Prostate gland (tissue), 2 donors: ENCODE data around the gene KCNJ11. TPM values are rescaled to one million over a fixed set of nuclear protein-coding genes. Genes with fewer than 3 reads are reported as not detected.

ENCODE experiments used
- DNase-seq: peaks from one replicate; pipeline ENCODE4 v3.0.0-alpha.2; 2019; ENCODE audit warnings: low spot score
- H3K27ac ChIP-seq, 2 donors: fragments of 200-600 bp; sonication (generic); 2 replicates each; pipeline ENCODE4 v1.5.1; 2017 to 2019
- H3K27me3 ChIP-seq: fragments of 200-600 bp; sonication (generic); replicated peaks from 2 replicates; pipeline ENCODE4 v1.5.1; 2019; ENCODE audit not compliant: insufficient read depth
- H3K36me3 ChIP-seq, 2 donors: fragments of 200-600 bp; sonication (generic); 1 replicate in 1 of 2; 2 replicates in 1 of 2; pipeline versions ENCODE4 v1.5.1 to v1.8.1; 2017 to 2019
- H3K4me1 ChIP-seq: fragments of 200-600 bp; sonication (generic); replicated peaks from 2 replicates; pipeline ENCODE4 v1.5.1; 2019
- H3K4me3 ChIP-seq, 2 donors: fragments of 200-600 bp; sonication (generic); 2 replicates each; pipeline ENCODE4 v1.5.1; 2017 to 2019
- H3K9me3 ChIP-seq: fragments of 200-600 bp; sonication (generic); 2 replicates; pipeline ENCODE4 v1.5.1; 2017
- CTCF ChIP-seq, 4 experiments: fragments of 200-600 bp in 2 of 4; fragments of 450-650 bp in 2 of 4; sonication (generic) in 2 of 4; IDR thresholded peaks; 1 replicate in 3 of 4; 2 replicates in 1 of 4; pipeline ENCODE4 v1.5.1; 2016 to 2019; ENCODE audit warnings: antibody characterized with exemption in 4 of 4, mild to moderate bottlenecking in 2 of 4, moderate library complexity in 2 of 4
- POLR2A ChIP-seq: fragments of 450-650 bp; IDR thresholded peaks from one replicate; pipeline ENCODE4 v1.6.1; 2016; ENCODE audit warnings: antibody characterized with exemption, mild to moderate bottlenecking
- POLR2AphosphoS5 ChIP-seq: sonication (generic); formaldehyde crosslinking; IDR thresholded peaks from one replicate; pipeline ENCODE4 v1.6.1; 2017; ENCODE audit warnings: antibody characterized with exemption
- WGBS: methylation state at CpG from one replicate; pipeline ENCODE4 v1.1.5; 2018; 5-methylcytosine and 5-hydroxymethylcytosine counted together
- intact Hi-C: fragments of 100-400 bp; cut with DNase I; formaldehyde crosslinking; loops from one replicate; pipeline ENCODE4 v1.14.2; 2022
- total RNA-seq, 2 donors: library from RNA; depleted of rRNA; stranded (reverse); fragments of >200 nt; gene quantifications; one replicate each; pipeline ENCODE4 v1.1.0, GENCODE V29; 2016

KCNJ11 gene
- total RNA-seq, 2 donors from 2014 or later = 5.5 to 10.3 TPM

- TF ChIP-seq POLR2A (no peak), POLR2AphosphoS5 (no peak), CTCF (IDR thresholded peaks at IDR 0.05) (no peak)
- no peaks in the 10 kb centered on the region for H3K36me3 ChIP-seq
- no peak overlapping the region for H3K4me3 ChIP-seq
- H3K27me3 ChIP-seq = no peaks in the 10 kb centered on the region
- no peak overlapping the region for H3K27ac ChIP-seq
- H3K9me3 ChIP-seq = no peaks in the 10 kb centered on the region
- no peaks in the 10 kb centered on the region for H3K4me1 ChIP-seq
- intact Hi-C loops = no loop called here
- WGBS = 41% methylated on average over 4 of the region's 4 CpGs
- no peak for DNase-seq
Observed at GRCh38 chr11:17421781-17422180, 33.3 kb upstream of the KCNJ11 start.

GRCh38 chr11:17418444-17419081 lies 30.1 kb upstream of the KCNJ11 start:
- H3K4me1 ChIP-seq = peaks cover 5% of the 10 kb centered on the region
- no peaks in the 10 kb centered on the region for H3K9me3 ChIP-seq
- TF ChIP-seq POLR2AphosphoS5 (no peak), CTCF (IDR thresholded peaks at IDR 0.05) (no peak), POLR2A (no peak)
- no peak for DNase-seq
- H3K36me3 ChIP-seq = no peaks in the 10 kb centered on the region
- no peaks in the 10 kb centered on the region for H3K27me3 ChIP-seq
- intact Hi-C loops = no loop called here
- no peak overlapping the region for H3K4me3 ChIP-seq
- WGBS = 58% methylated on average over 2 of the region's 2 CpGs
- no peak overlapping the region for H3K27ac ChIP-seq

GRCh38 chr11:17416492-17416891 lies 28.0 kb upstream of the KCNJ11 start:
- H3K4me1 ChIP-seq = peaks cover 11% of the 10 kb centered on the region
- no peak for DNase-seq
- 66% methylated on average over 2 of the region's 2 CpGs for WGBS
- no peak overlapping the region for H3K4me3 ChIP-seq
- H3K9me3 ChIP-seq = no peaks in the 10 kb centered on the region
- intact Hi-C loops = no loop called here
- H3K36me3 ChIP-seq = no peaks in the 10 kb centered on the region
- TF ChIP-seq POLR2A = no peak
- TF ChIP-seq CTCF (IDR thresholded peaks at IDR 0.05) = no peak
- no peak for TF ChIP-seq POLR2AphosphoS5
- no peak overlapping the region for H3K27ac ChIP-seq
- H3K27me3 ChIP-seq = no peaks in the 10 kb centered on the region

- TF ChIP-seq POLR2AphosphoS5 (no peak), CTCF (IDR thresholded peaks at IDR 0.05) (no peak), POLR2A (no peak)
- Histone ChIP-seq H3K36me3 (no peaks in the 10 kb centered on the region), H3K4me3 (no peak overlapping the region), H3K27ac (no peak overlapping the region), H3K9me3 (no peaks in the 10 kb centered on the region), H3K4me1 (peaks cover 15% of the 10 kb centered on the region), H3K27me3 (no peaks in the 10 kb centered on the region)
- intact Hi-C loops = no loop called here
- WGBS = 79% methylated on average over 6 of the region's 6 CpGs
- no peak for DNase-seq
Observed at GRCh38 chr11:17415523-17416104, 27.2 kb upstream of the KCNJ11 start.

GRCh38 chr11:17414992-17415391 lies 26.5 kb upstream of the KCNJ11 start:
- H3K27me3 ChIP-seq = no peaks in the 10 kb centered on the region
- WGBS = 84% methylated on average over 3 of the region's 5 CpGs
- no peak for DNase-seq
- intact Hi-C loops = no loop called here
- H3K27ac ChIP-seq = no peak overlapping the region
- H3K36me3 ChIP-seq = no peaks in the 10 kb centered on the region
- H3K4me1 ChIP-seq = peaks cover 15% of the 10 kb centered on the region
- no peak for TF ChIP-seq POLR2AphosphoS5
- no peak for TF ChIP-seq POLR2A
- no peak for TF ChIP-seq CTCF (IDR thresholded peaks at IDR 0.05)
- H3K9me3 ChIP-seq = no peaks in the 10 kb centered on the region
- no peak overlapping the region for H3K4me3 ChIP-seq
